H1 (cell line): ENCODE data around the gene LRRC23. TPM values are rescaled to one million over a fixed set of nuclear protein-coding genes. Genes with fewer than 3 reads are reported as not detected.
"Not testable (repeated sequence)": the region's sequence is repeated elsewhere in the genome, so short reads cannot be mapped to it uniquely, and the experiment has no call there.

ENCODE experiments used
- CTCF ChIA-PET: fragments of 300-600 bp; sonication (Branson Sonifier 250); formaldehyde crosslinking; loops from one replicate; lab custom pipeline; 2021; ENCODE audit not compliant: partially characterized antibody; lab: Charles Lee
- POLR2A ChIA-PET: fragments of 300-600 bp; sonication (Branson Sonifier 250); formaldehyde crosslinking; loops from one replicate; lab custom pipeline; 2021; ENCODE audit warnings: inconsistent platforms; ENCODE audit not compliant: partially characterized antibody; lab: Charles Lee
- DNase-seq, 2 experiments: peaks; one replicate each; pipeline versions ENCODE4 v3.0.0 to v3.0.0-alpha.2; 2010 to 2022; ENCODE audit warnings: low spot score in 2 of 2, low read depth in 1 of 2, mixed read lengths in 1 of 2
- FAIRE-seq: peaks from 2 replicates; lab custom pipeline; 2011; peaks lifted over from hg19 to GRCh38; lab: Jason Lieb, UNC
- H2AFZ ChIP-seq: 2 replicates; pipeline ENCODE4 v1.8.1; 2012; ENCODE audit warnings: low read length, inconsistent platforms
- H2AK5ac ChIP-seq: 2 replicates; pipeline ENCODE4 v1.6.1; 2013; ENCODE audit warnings: low read depth, low read length
- H2BK120ac ChIP-seq: replicated peaks from 2 replicates; pipeline ENCODE3; 2013; ENCODE audit warnings: low read depth, low read length, inconsistent platforms
- H2BK12ac ChIP-seq: 2 replicates; pipeline ENCODE4 v1.6.1; 2013; ENCODE audit warnings: low read depth, low read length
- H2BK15ac ChIP-seq: 2 replicates; pipeline ENCODE4 v1.6.1; 2013; ENCODE audit warnings: low read length
- H2BK20ac ChIP-seq: 2 replicates; pipeline ENCODE4 v1.6.1; 2013; ENCODE audit warnings: low read length
- H2BK5ac ChIP-seq: 2 replicates; pipeline ENCODE4 v1.6.1; 2013; ENCODE audit warnings: low read depth, low read length
- H3K14ac ChIP-seq: 2 replicates; pipeline ENCODE4 v1.6.1; 2013; ENCODE audit warnings: inconsistent platforms; ENCODE audit not compliant: insufficient read length
- H3K18ac ChIP-seq: 2 replicates; pipeline ENCODE4 v1.6.1; 2013; ENCODE audit warnings: low read length; ENCODE audit errors: extremely low read depth
- H3K23ac ChIP-seq: 2 replicates; pipeline ENCODE4 v1.6.1; 2013; ENCODE audit warnings: inconsistent platforms; ENCODE audit not compliant: insufficient read length
- H3K23me2 ChIP-seq: 2 replicates; pipeline ENCODE4 v1.6.1; 2013; ENCODE audit warnings: low read depth, low read length
- H3K27ac ChIP-seq: 2 replicates; pipeline ENCODE4 v1.6.1; 2011; ENCODE audit warnings: low read depth, low read length, inconsistent platforms
- H3K27me3 ChIP-seq, 4 experiments: replicated peaks in 1 of 4; 1 replicate in 1 of 4; 2 replicates in 3 of 4; pipeline versions ENCODE4 v1.6.1 to v1.8.1; 2011 to 2013; ENCODE audit warnings: low read length in 3 of 4, mild to moderate bottlenecking in 3 of 4, inconsistent platforms in 2 of 4, mixed read lengths in 2 of 4, moderate library complexity in 1 of 4; ENCODE audit not compliant: control insufficient read depth in 3 of 4, insufficient read depth in 3 of 4; ENCODE audit errors: extremely low read depth in 1 of 4
- H3K36me3 ChIP-seq, 4 experiments: 2 replicates each; pipeline versions ENCODE4 v1.6.1 to v1.8.1; 2011 to 2013; ENCODE audit warnings: mild to moderate bottlenecking in 4 of 4, low read length in 3 of 4, moderate library complexity in 2 of 4, control low read depth in 1 of 4, inconsistent platforms in 1 of 4; ENCODE audit not compliant: insufficient read depth in 4 of 4, control insufficient read depth in 2 of 4
- H3K4ac ChIP-seq: replicated peaks from 2 replicates; pipeline ENCODE3; 2013; ENCODE audit warnings: low read length, low read depth, mixed read lengths, inconsistent platforms; ENCODE audit not compliant: insufficient read length
- H3K4me1 ChIP-seq, 4 experiments: replicated peaks in 1 of 4; 1 replicate in 1 of 4; 2 replicates in 3 of 4; pipeline versions ENCODE4 v1.6.1 to v1.8.1; 2011 to 2013; ENCODE audit warnings: low read length in 3 of 4, inconsistent platforms in 2 of 4, mixed read lengths in 1 of 4; ENCODE audit not compliant: insufficient read depth in 4 of 4, control insufficient read depth in 3 of 4
- H3K4me2 ChIP-seq, 2 experiments: 2 replicates each; pipeline versions ENCODE4 v1.6.1 to v1.8.1; 2011 to 2013; ENCODE audit warnings: low read depth in 2 of 2, low read length in 2 of 2, control low read depth in 1 of 2, inconsistent platforms in 1 of 2, mild to moderate bottlenecking in 1 of 2; ENCODE audit not compliant: insufficient read depth in 1 of 2
- H3K4me3 ChIP-seq, 4 experiments: fragments of 200-600, 300-600 bp in 1 of 4; sonication (generic), shearing (Covaris generic), sonication (Bioruptor Twin) in 1 of 4; 2 replicates each; pipeline versions ENCODE4 v1.5.1 to v1.8.1; 2011 to 2016; ENCODE audit warnings: low read length in 4 of 4, low read depth in 3 of 4, control low read depth in 2 of 4, inconsistent platforms in 2 of 4, mild to moderate bottlenecking in 2 of 4, mixed read lengths in 1 of 4, moderate library complexity in 1 of 4; ENCODE audit not compliant: insufficient read depth in 2 of 4; ENCODE audit errors: extremely low read depth in 1 of 4
- H3K56ac ChIP-seq: replicated peaks from 2 replicates; pipeline ENCODE3; 2013; ENCODE audit warnings: low read depth, mild to moderate bottlenecking, mixed read lengths, low read length, inconsistent platforms; ENCODE audit not compliant: insufficient read length
- H3K79me1 ChIP-seq: 2 replicates; pipeline ENCODE4 v1.6.1; 2013; ENCODE audit warnings: low read depth, low read length, control low read depth
- H3K79me2 ChIP-seq, 2 experiments: 2 replicates each; pipeline versions ENCODE4 v1.6.1 to v1.8.1; 2012 to 2013; ENCODE audit warnings: low read length in 2 of 2, mild to moderate bottlenecking in 2 of 2, inconsistent platforms in 1 of 2; ENCODE audit not compliant: insufficient read depth in 2 of 2, control insufficient read depth in 1 of 2
- H3K9ac ChIP-seq, 4 experiments: replicated peaks in 1 of 4; 1 replicate in 1 of 4; 2 replicates in 3 of 4; pipeline versions ENCODE4 v1.6.1 to v1.8.1; 2011 to 2013; ENCODE audit warnings: low read depth in 3 of 4, low read length in 3 of 4, control low read depth in 2 of 4, mild to moderate bottlenecking in 2 of 4, moderate library complexity in 2 of 4, inconsistent platforms in 1 of 4; ENCODE audit errors: extremely low read depth in 1 of 4
- H3K9me3 ChIP-seq, 2 experiments: 2 replicates each; pipeline versions ENCODE4 v1.6.1 to v1.8.1; 2012 to 2013; ENCODE audit warnings: mild to moderate bottlenecking in 2 of 2, moderate library complexity in 2 of 2, control low read depth in 1 of 2, inconsistent platforms in 1 of 2, low read depth in 1 of 2, low read length in 1 of 2, mixed read lengths in 1 of 2; ENCODE audit not compliant: insufficient read depth in 2 of 2
- H4K20me1 ChIP-seq, 2 experiments: replicated peaks in 1 of 2; 2 replicates each; pipeline versions ENCODE3 to v1.8.1; 2011 to 2013; ENCODE audit warnings: inconsistent platforms in 2 of 2, low read length in 2 of 2, mild to moderate bottlenecking in 1 of 2; ENCODE audit not compliant: insufficient read depth in 2 of 2, control insufficient read depth in 1 of 2
- H4K5ac ChIP-seq: 2 replicates; pipeline ENCODE4 v1.6.1; 2013; ENCODE audit warnings: low read length, low read depth, mixed read lengths, inconsistent platforms; ENCODE audit not compliant: insufficient read length
- H4K8ac ChIP-seq: 2 replicates; pipeline ENCODE4 v1.8.0; 2013; ENCODE audit warnings: mild to moderate bottlenecking, moderate library complexity, low read length, inconsistent platforms; ENCODE audit not compliant: insufficient read depth; ENCODE audit errors: extremely low read depth
- H4K91ac ChIP-seq: replicated peaks from 2 replicates; pipeline ENCODE3; 2013; ENCODE audit warnings: low read length, mixed read lengths, inconsistent platforms; ENCODE audit not compliant: insufficient read length
- WGBS, 2 experiments: shearing (Covaris generic) in 1 of 2; methylation state at CpG; one replicate each; pipeline versions ENCODE4 v1.1.6 to v1.1.7; 2013 to 2015; ENCODE audit warnings: low lambda C conversion rate in 2 of 2, mixed read lengths in 2 of 2, inconsistent platforms in 1 of 2, low coverage in 1 of 2, missing lambda C conversion rate in 1 of 2; ENCODE audit not compliant: insufficient replicate concordance in 2 of 2, insufficient coverage in 1 of 2, insufficient read length in 1 of 2; ENCODE audit errors: extremely low coverage in 1 of 2, missing lambda C conversion rate in 1 of 2; 5-methylcytosine and 5-hydroxymethylcytosine counted together
- polyA plus RNA-seq, 7 experiments: library from polyadenylated mRNA; depleted of rRNA in 3 of 7; stranded (reverse) in 5 of 7; unstranded in 2 of 7; fragments of >200 nt in 5 of 7; fragments of 200-250 nt in 2 of 7; gene quantifications; 1 replicate in 5 of 7; 2 replicates in 1 of 7; 4 replicates in 1 of 7; pipeline versions ENCODE4 v1.2.1 to v1.2.3, GENCODE V29; 2011 to 2013; ENCODE audit warnings: missing spikeins in 2 of 7, mixed read lengths in 2 of 7
- total RNA-seq: library from RNA; stranded (reverse); fragmentation: NEBNext Ultra II Directional; extraction: Animal tissue kit (Norgen Biotek cat#: 25700); gene quantifications from 2 replicates; pipeline ENCODE4 v1.2.1, GENCODE V29; 2021

Gene LRRC23
- total and polyA plus RNA-seq, 2 of the 8 experiments (the other 6 are each of a cell fraction or from before 2014, with no cell fraction given) = 2.5 to 3.6 TPM

- CTCF ChIA-PET = interaction anchor here (0.7 to 1.5 kb wide), 4 partner anchors 12 to 106 kb away, joined by 3 read pairs; no protein-coding TSS in a partner anchor
- DNase-seq, H4K91ac ChIP-seq, H3K27ac ChIP-seq, H2BK120ac ChIP-seq, H3K9ac ChIP-seq, H3K23me2 ChIP-seq, H3K18ac ChIP-seq, H3K27me3 ChIP-seq, H3K4me3 ChIP-seq, H4K8ac ChIP-seq, H2BK12ac ChIP-seq, H2BK20ac ChIP-seq, H4K20me1 ChIP-seq, H4K5ac ChIP-seq, H3K4me1 ChIP-seq, H2AFZ ChIP-seq, H2BK15ac ChIP-seq, H3K9me3 ChIP-seq, H3K14ac ChIP-seq, H2AK5ac ChIP-seq, H2BK5ac ChIP-seq, FAIRE-seq, H3K4me2 ChIP-seq, H3K4ac ChIP-seq, H3K56ac ChIP-seq, H3K79me2 ChIP-seq, H3K23ac ChIP-seq, H3K79me1 ChIP-seq: not testable (repeated sequence)
- 95% methylated on average over 11 of the region's 11 CpGs; no CpG with 5 or more reads in 1 of the 2 experiments for WGBS, 2 experiments
- POLR2A ChIA-PET = interaction anchor here (1.2 to 3.8 kb wide), 4 partner anchors 10 to 66 kb away, joined by 3 to 18 read pairs (median 7); no protein-coding TSS in a partner anchor
- H3K36me3 ChIP-seq = peaks cover 0 to 20% (median 1%) of the 10 kb centered on the region in 4 experiments; a peak in 4 of 8 replicates
Measured at GRCh38 chr12:6879824-6880223, 24.8 kb upstream of the LRRC23 start.
